Activated T-cell treated with anti-CD3 and anti-CD28 coated beads for 4 hours (primary cell): ENCODE results near the gene DPEP2NB.
"Not testable (repeated sequence)": the region's sequence is repeated elsewhere in the genome, so short reads cannot be mapped to it uniquely, and the experiment has no call there.

Experiments used
- DNase-seq: peaks from one replicate; pipeline ENCODE4 v3.0.0-alpha.2; 2020

The DPEP2NB gene, protein sequence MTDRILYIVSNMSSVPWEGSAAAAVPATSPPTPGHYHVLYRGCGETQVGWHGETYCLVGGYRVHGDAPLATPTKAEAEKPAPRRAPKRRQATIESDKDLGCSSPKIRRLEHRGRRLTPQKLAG

DNA sequence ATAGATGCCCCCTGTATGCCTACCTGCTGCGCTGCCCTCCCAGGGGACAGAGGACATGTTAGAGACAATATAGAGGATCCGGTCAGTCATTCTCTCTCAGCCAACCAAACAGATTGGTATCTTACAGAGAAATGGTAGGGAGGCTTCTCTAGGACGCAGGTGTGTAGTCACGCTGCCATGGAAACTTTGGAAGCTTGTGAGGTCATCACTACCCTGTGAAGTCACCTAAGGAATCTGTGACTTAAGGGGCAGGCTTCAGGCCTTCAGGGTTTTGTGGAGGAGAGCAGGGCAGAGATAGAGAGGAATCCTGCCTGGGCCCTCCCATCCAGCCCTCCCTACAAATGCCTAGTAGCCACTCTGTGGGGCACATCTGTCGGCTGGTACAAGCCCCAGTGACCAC lies at the start of gene DPEP2NB:
DPEP2NB (minus strand) TSS at position 231 of the 400 bp plus-strand sequence; CDS start at position 90, 141 bp downstream.
- no peak for DNase-seq

DNA sequence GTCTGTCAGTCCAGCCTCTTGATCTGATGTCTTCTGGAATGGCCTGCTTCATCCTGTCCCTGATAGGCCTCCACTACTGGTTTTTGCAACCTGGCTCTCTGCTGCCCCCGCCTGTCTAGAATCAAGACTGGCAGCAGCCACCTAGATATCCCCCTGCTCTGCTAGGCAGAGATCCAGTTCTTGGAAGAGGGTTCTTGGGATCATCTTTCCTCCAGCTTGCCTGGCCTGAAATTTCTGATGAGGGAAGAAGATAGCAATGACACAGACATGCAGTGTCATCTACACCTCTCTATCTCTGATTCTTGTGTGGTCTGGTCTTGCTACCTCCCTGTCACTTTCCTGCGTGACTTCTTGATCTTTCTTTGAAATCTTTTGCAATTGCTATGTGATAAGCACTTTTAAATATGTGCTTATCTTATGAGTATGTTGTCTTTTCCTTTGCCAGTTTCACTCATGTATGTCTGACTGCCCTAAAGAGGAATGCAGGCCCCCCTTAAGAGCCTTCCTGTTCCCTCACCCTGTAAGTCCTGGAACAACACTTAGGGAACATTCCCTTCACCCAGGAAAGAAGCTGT lies 49.2 kb upstream of the DPEP2NB start:
- peak; percentile 65 for DNase-seq

DNA sequence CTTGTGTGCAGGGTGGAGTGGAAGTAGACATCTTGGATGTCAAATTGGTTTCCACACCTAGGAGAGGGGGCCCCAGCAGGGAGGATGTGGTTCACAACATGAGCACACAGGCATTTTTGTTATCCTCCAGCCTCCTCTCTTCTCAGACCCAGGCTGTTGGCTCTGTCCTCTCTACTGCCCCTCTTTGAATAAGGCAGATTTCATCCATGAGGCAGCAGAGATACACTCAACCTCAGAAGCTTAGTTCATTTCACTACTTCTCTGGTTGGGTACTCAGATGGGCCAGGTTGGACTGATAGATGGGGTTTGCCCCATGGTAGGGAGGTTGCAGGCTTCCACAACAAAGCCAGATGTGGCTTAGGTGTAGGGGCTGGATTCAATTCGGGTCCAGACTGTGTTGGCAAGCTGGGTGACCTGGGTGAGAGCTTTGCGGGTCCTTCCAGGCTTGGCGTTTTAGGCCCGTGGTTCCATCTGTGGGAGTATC lies 47.2 kb upstream of the DPEP2NB start:
- DNase-seq = no peak

DNA sequence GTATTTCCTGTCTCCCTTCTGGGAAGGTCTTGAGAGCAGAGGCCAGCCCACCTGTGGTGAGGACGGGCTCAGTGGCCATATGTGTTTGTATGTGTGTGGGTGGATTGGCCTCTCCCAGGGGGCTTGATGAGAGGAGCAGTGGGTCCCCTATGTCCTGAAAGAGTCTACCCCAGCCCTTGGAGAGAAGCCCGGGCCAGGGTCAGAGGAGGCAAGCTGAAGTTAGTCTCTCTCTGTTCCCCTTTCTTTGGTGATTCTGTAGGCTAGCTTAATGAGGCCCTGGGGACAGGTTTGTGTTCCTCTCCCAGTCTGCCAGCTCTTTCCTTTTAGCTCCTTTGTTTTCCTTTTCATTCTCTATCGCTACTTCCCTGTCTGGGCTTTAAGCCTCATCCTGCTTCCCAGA lies 45.7 kb upstream of the DPEP2NB start:
- no peak for DNase-seq

DNA sequence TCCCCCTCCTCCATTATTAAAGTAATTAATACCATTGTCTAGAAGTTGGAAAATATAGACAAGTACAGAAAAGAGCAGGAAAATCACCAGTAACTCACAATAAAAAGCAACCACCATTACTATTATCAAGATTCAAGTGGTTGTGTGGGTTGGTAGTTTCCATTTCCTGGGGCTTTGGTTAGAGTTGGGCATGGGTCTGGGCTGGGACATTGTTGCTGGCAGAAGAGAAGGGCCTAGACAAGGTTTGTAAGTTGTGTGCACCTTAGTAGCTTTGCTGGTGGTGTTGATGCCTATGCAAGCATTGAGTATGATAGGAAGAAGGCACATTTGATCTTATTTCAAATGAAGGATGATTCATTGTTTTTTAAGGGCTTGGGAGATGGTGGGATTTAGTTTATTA lies 44.1 kb upstream of the DPEP2NB start:
- DNase-seq = no peak

DNA sequence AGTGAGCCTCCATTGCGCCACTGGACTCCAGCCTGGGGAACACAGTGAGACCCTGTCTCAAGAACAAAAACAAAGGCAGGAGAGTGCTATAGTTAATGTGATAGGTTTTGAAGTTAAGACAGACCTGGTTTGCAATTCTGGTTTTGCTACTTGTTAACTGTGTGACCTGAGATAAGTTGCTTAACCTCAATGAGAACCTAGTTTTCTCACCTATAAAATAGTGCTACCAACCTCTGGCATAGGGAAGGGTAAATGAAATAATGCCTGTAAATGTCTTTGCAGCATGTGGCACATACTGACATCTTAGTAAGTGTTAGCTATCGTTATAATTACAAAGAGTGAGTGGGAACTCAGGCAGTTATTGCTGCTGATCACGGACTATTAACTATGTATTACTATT lies 39.7 kb upstream of the DPEP2NB start:
- DNase-seq = no peak

DNA sequence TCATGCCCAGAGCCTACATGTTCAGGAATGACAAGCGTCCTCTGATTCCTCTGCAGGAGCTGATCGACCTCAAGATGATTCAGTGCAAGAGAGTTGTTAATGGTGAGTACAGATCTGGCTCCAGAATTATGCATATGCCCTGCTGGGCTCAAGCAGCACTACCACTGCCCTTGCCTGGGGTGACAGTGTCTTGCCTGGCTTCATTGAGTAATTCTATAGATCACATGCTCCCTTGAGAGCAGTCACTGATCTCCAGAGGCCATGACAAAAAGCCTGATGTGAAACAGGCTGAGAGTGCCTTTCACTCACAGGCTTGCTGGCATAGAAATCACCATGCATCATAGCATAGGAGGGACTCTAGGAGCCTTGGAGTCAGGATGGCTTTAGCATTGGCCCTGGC lies 33.7 kb upstream of the DPEP2NB start:
- no peak for DNase-seq

DNA sequence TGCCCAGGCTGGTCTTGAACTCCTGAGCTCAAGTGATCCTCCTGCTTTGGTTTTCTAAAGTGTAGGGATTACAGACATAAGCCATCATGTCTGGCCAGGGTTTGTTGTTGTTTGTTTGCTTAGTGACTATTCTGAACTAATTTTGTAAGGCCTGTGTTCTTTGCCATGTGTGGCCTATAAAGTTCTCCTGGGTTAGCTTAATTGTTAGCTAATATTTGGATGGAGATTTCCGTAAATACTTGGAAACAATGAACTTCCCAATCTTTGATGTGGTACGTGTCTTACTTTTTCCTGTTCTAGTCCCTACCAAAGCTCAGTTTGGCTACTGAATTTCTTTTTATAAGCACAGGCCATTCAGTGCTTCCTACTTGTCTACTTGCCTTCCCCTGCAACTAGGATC lies 32.3 kb upstream of the DPEP2NB start:
- DNase-seq = no peak

DNA sequence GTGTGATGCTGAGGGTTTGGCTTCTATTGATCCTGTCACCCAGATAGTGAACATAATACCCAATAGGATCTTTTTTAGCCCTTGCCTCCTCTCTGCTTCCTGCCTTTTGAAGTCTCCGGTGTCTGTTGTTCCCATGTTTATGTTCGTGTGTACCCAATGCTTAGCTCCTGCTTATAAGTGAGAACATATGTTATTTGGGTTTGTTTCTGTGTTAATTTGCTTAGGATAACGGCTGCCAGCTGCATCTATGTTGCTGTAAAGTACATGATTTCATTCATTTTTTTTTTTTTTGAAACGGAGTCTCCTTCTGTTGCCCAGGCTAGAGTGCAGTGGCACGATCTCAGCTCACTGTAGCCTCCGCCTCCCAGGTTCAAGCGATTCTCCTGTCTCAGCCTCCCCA lies 30.4 kb upstream of the DPEP2NB start:
- DNase-seq = no peak

DNA sequence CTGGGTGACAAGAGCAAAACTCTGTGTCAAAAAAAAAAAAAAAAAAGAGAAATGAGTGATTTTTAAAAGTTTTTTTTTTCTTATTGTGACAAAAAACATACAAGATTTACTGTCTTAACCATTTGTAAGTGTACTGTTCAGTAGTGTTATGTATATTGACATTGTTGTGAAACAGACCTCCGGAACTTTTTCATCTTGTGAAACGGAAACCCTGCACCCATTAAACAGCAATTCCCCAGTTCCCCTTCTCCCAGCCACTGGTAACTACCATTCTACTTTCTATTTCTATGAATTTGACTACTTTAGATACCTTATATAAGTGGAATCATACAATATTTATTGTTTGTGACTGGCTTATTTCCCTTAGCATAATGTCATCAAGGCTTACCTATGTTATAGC lies 26.1 kb upstream of the DPEP2NB start:
- DNase-seq = no peak

DNA sequence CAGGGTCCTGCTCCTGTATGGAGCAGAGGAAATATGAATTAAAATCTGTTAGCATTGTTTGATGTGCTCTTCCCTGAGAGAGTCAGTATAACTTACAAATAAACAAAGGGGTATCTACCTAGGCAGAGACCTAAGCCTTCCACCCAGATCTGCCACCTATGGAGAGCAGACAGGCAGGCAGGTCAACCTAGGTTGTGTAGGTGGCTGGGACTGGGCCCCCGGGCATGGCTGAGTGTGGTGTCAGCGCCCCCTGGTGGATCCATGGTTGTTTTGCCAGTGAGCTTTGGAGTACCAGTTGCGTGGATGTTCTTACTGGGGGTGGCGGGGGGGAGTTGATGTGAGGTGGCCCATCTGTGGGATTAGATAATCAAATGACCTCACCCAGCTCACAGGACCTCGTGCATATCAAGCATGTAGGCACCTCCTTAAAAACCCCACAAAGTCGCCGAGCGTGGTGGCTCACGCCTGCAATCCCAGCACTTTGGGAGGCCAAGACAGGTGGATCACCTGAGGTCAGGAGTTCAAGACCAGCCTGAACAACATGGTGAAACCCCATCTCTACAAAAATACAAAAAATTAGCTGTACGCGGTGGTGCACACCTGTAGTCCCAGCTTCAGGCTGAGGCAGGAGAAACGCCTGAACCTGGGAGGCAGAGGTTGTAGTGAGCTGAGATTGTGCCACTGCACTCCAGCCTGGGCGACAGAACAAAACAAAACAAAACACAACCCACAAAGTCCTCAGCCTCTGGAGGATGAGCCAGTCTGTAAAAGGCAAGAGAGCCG lies 25.0 kb upstream of the DPEP2NB start:
- DNase-seq = peak; percentile 88

DNA sequence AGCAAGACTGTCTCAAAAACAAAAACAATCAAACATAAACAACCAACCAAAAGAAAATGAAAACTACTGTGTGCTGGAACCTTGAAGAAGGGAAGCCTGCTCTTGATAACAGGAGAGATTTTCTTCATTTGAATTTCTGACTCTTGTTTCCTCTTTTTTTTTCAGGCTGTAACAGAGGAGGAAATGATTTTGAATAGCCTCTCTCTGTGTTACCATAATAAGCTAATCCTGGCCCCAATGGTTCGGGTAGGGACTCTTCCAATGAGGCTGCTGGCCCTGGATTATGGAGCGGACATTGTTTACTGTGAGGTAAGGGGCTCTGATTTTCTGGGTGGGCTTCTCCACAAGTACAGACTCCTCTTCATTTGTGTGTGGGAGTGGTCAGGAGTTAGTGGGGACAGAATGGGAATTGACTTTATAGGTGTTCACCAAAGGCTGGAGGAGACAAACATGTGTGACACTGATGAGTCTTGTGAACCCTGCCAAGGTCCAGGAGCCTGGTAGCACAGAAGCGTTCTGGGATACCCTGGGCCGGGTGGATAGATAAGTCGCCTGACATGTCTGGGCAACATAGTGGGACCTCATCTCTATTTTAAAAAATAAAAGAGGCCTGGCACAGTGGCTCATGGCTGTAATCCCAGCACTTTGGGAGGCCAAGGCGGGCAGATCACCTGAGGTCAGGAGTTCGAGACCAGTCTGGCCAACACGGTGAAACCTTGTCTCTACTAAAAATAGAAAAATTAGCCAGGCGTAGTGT lies 22.3 kb upstream of the DPEP2NB start:
- no peak for DNase-seq

DNA sequence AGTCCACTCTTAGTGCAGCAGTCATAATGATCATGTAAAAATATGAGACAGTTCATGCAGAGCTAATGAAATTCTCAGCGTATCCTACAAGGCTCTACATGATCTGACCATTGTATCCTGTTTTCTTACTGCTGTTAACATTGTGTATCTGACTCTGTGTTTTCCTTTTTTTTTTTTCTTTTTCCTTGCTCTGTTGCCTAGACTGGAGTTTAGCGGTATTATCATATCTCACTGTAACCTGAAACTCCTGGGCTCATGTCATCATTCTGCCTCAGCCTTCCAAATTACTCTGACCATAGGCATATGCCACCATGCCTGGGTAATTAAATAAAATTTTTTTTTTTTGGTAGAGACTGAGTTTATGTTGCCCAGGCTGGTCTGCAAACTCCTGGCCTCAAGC lies 19.5 kb upstream of the DPEP2NB start:
- no peak for DNase-seq

DNA sequence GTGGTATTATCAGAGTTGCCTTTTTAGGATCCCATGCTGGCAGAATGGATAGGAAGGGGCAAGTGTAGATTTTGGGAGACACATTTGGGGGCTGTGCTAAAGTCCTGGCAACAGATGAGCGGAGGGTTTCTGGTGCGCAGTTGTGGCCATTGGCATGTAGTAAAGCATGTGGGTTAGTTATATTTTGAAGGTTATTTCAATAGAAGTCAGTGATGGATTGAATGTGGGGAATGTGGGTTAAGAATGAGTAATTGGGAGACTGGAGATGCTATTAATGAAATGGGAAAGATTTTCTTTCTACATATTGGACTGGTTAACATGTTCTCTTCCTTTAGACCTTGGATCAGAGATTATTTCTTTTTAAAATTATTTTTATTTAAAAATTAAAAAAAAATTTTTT lies 17.4 kb upstream of the DPEP2NB start:
- no peak for DNase-seq

DNA sequence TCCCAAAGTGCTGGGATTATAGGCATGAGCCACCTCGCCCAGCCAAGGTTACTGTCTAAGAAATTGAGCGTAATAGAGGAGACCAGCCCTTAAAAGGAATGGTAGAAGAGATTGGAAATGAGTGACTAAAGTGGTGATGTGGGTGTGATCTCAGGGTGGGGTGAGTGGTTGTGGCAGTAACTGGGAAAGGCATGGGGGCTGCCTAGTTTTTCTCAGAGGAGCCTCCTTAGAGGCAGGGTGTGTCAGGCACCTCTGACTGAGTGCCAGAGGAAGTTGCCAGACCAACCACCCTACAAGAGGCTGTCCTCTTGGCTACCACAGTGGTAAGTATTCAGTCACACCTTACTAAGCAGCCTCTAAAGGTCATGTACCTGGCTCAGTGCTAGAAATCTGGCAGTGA lies 16.2 kb upstream of the DPEP2NB start:
- no peak for DNase-seq

DNA sequence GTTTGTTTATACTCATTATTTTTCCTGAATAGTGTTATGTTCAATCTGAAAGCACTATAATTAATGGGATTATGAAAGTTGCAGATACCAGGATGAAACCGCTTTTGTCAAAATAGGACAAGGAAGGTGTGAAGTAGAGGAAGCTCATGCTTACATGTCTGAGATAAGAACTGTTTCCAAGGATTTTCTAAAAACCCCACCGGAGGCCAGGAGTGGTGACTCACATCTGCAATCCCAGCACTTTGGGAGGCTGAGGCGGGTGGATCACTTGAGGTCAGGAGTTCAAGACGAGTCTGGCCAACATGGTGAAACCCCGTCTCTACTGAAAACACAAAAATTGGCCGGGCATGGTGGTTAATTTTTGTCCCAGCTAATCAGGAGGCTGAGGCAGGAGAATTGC lies 14.4 kb upstream of the DPEP2NB start:
- not testable (repeated sequence) for DNase-seq

DNA sequence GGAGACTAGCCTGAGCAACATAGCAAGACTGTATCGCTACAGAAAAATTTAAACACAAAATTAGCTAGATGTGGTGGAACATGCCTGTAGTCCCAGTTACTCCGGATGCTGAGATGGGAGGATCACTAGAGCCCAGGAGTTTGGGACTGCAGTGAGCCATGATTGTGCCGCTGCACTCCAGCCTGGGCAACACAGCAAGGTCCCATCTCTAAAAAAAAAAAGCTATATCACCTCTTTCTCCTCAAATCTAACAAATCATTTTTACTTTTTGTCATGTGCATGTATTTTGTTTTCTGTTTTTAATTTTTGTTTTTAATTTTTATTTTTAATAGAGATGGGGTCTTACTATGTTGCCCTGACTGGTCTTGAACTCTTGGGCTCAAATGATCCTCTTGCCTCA lies 13.3 kb upstream of the DPEP2NB start:
- no peak for DNase-seq

DNA sequence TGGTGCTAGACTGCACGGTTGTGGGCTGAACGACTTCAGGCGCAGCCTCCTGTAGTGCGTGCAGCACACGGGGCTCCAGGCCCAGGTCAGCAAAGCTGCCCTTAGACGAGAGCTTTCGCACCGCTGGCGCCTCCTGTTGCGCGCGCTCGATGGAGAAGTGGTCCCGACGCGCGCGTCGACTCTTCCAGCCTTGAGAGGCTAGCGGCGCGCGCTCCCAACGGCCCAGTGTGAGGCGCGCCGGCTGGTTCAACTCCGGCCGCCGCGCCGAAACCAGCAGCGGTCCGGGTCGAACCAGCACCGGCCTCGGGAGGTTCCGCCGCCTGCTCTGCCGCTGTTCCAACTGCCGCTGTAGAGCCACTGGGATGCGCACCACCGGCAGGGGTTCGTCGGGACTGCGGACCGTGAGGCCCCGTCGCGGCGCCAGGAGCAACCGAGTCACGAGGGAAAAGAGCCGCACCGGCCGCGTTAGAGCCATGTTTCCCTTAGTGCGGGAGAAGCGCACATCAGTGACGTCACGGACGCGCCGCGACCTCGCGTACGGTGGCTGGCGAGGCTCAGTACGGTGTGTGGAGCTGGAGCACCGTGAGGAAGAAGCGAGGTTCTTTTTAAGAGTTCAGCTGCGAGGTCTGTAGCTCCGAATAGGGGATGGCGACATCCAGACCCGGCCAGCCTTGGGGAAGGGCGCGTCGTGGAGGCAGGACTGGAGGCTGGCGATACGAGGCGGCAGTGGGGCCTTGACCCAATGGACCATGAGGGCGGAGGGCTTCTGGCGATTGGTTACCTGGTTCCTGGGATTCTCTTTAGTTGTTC lies 7.2 kb upstream of the DPEP2NB start, which contains the start of the genes DDX28 and DUS2:
DDX28 (minus strand) TSS at position 505 of the 810 bp plus-strand sequence; CDS start at position 475, 30 bp downstream.
DUS2 (plus strand) TSS at position 557 of the 810 bp plus-strand sequence. CDS start 14,740 bp downstream, outside the sequence.
- DNase-seq = peak; percentile 95

DNA sequence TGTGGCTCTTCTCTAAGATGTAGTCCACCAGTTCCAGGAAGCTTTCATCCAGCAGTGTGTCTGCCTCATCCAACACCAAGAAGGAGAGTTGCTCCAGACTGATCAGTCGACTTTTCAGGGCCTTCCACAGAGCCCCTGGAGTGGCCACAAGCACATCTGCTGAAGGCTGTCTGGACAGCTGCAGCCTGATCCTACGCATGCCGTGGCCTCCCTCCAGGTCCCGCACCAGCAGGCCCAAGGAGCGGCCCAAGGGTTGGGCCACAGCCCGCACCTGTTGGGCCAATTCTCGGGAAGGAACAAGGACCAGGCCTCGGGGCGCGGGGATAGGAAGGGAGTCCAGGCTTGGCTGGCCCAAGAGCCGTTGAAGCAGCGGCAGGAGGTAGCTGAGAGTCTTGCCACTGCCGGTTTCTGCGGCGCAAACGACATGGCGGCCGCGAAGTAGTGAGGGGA lies 6.6 kb upstream of the DPEP2NB start:
- DNase-seq = no peak

DNA sequence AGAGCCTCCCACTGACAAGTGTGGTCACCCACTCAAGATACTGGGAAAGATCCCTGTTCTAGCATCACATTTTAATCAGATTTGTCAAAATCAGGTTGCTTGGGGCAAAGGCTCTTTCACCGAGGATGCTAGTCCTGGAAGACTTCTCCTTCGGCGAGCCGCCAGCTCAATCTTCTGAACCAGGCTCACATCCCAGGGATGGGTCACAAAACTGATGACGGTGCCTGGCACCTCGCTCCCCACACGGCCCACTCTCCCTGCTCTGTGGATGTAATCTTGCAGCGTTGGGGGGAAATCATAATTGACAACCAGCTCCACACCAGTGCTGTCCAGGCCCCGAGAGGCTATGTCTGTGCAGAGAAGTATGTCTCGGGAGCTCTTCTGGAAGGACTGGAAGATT lies 5.8 kb upstream of the DPEP2NB start:
- DNase-seq = no peak

DNA sequence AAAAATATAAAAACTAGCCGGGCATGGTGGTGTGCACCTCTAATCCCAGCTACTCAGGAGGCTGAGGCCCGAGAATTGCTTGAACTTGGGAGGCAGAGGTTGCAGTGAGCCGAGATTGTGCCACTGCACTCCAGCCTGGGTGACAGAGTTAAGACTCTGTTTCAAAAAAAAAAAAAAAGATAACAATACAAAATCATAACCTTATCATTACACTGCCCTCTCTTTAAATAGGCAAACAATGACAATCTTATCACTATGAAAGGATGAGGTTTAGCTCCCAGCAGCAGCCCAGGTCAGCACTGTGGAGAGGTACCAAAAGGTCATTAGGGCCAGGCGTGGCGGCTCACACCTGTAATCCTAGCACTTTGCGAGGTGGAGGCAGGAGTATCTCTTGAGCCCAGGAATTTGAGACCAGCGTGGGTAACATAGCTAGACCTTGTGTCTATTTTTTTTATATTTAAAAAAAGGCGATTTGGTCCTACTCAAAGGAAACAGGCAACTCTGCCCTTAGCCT lies 3.5 kb upstream of the DPEP2NB start:
- no peak for DNase-seq

DNA sequence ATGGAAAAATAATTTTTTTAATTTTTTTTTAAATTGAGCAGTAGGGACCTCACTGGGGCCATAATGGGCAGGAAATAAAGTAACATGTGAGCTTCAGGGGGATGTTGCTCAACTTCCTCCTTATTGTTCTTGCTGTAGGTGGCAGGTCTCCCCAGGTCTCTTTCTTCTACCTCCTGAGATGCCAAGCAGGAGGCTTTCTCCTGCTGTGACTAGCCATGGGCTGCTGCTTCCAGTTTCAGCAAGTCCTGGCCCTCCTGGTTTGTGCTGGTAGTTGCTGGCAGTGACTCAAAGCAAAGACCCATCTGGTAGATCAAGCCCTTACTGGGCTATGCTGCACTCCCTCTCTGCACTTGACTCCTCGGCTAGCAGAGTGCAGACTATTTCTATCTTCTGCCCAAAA lies 2.3 kb downstream of the DPEP2NB start:
- DNase-seq = no peak
